ENCODE data around the gene CLMN.

Gene CLMN

DNA sequence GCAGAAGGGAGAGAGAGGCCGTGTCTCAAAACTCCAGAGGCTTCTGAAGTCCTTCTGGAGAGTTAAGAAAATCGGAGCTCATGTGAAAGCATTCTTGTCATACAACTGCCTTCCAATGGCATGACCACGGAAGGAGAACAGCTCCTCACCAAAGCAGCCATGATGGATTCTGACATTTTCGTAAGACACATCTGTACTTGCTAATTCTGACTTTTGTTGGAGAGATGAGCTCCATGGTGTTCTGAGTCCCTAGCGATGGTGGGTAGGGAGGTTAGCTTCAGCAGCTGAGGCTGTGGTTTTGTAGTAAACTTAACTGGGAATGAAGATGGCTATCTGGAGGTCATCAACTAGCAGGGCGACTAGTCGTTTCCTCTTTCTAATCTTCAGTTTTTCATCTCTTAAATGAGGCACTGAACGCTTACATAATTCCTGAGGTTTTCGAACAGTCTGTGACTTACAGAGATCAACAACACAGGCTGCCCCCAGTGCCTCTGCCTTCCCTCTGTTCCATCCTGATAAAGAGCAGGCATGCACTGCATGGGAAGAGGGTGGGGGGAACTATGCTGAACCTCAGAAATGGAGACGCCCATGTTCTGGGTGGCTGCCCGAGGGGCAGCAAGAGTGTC is 133.8 kb downstream of the CLMN start:
- Histone ChIP-seq H3K27me3 (no peaks in the 10 kb centered on the region), H3K27ac (no peak overlapping the region), H3K9me3 (no peaks in the 10 kb centered on the region), H3K4me1 (peaks cover 0 to 17% (median 5%) of the 10 kb centered on the region in 4 donors), H3K36me3 (peaks cover 0 to 12% (median 7%) of the 10 kb centered on the region in 3 donors), H3K4me3 (no peak overlapping the region)
- intact Hi-C loops (cut with DNase I; ENCODE audit: low total_unique reads) = no loop called here
- peak in 1 of 2 donors; percentile 25 for DNase-seq
- TF ChIP-seq, protein P1, sequence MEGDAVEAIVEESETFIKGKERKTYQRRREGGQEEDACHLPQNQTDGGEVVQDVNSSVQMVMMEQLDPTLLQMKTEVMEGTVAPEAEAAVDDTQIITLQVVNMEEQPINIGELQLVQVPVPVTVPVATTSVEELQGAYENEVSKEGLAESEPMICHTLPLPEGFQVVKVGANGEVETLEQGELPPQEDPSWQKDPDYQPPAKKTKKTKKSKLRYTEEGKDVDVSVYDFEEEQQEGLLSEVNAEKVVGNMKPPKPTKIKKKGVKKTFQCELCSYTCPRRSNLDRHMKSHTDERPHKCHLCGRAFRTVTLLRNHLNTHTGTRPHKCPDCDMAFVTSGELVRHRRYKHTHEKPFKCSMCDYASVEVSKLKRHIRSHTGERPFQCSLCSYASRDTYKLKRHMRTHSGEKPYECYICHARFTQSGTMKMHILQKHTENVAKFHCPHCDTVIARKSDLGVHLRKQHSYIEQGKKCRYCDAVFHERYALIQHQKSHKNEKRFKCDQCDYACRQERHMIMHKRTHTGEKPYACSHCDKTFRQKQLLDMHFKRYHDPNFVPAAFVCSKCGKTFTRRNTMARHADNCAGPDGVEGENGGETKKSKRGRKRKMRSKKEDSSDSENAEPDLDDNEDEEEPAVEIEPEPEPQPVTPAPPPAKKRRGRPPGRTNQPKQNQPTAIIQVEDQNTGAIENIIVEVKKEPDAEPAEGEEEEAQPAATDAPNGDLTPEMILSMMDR (IDR thresholded peaks at IDR 0.05) = no peak

DNA sequence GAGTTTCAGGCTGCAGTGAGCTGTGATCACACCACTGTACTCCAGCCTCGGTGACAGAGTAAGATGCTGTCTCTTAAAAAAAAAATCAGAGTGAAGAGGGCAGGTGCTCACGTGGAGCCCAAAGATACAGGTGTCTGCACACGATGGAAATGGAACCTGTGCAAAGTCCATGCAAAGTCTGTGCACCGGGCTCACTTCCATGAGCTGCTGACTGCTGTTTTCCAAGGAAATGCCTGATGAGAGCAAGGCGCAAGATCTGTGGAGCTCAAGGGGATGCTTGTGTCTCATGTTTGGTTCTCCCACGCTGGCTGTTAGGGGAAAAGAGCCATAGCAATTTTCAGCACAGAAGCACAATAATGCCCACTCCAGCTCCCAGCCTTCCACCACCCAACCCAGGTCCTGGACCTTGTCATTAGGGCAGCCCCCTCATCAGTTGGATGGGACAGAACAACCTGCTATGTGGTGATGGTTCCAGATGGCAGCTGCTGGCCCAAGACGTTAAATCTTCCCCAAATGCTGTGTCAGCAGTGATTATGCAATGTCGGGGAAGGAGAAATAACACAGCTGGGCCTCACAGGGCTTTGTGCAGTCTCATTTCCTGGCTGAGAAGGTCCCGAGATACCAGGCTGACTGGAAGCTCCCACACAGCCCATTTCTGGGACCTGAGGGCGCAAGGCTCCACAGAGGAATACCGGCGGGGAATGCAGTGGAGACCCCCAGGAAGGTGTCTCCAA is 134.5 kb downstream of the CLMN start:
- TF ChIP-seq, protein P1 (IDR thresholded peaks at IDR 0.05) = no peak
- DNase-seq = peak in 1 of 2 donors; percentile 45
- Histone ChIP-seq H3K9me3 (no peaks in the 10 kb centered on the region), H3K27ac (no peak overlapping the region), H3K27me3 (no peaks in the 10 kb centered on the region), H3K4me1 (peaks cover 0 to 17% (median 5%) of the 10 kb centered on the region in 4 donors), H3K36me3 (peaks cover 0 to 7% (median 6%) of the 10 kb centered on the region in 3 donors), H3K4me3 (no peak overlapping the region)
- intact Hi-C loops (cut with DNase I; ENCODE audit: low total_unique reads) = no loop called here

DNA sequence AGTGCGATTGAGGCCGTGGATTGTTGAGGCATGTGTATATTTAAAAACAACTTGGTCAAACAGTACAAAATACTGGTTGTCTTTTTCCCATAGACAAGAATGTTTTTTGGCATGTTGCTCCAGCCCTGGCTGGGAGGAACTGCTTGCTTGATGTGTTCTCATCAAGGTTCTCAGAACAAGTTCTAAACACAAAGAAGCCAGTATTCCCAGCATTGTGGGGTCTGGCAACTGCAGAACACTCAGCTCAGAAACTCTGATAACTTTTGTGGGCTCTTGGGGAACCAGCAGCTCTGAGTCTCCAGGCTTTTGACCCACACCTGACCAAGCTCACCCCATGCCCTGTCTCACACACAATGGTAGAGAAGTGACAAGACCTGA is 135.3 kb downstream of the CLMN start:
- Histone ChIP-seq H3K27ac (peak overlapping the region in 1 of 2 donors; percentile 33), H3K9me3 (no peaks in the 10 kb centered on the region), H3K4me1 (peaks cover 0 to 17% (median 5%) of the 10 kb centered on the region in 4 donors), H3K27me3 (no peaks in the 10 kb centered on the region), H3K36me3 (peaks cover 0 to 8% (median 4%) of the 10 kb centered on the region in 3 donors), H3K4me3 (no peak overlapping the region)
- TF ChIP-seq, protein P1 (IDR thresholded peaks at IDR 0.05) = no peak
- intact Hi-C loops (cut with DNase I; ENCODE audit: low total_unique reads) = no loop called here
- DNase-seq = no peak

DNA sequence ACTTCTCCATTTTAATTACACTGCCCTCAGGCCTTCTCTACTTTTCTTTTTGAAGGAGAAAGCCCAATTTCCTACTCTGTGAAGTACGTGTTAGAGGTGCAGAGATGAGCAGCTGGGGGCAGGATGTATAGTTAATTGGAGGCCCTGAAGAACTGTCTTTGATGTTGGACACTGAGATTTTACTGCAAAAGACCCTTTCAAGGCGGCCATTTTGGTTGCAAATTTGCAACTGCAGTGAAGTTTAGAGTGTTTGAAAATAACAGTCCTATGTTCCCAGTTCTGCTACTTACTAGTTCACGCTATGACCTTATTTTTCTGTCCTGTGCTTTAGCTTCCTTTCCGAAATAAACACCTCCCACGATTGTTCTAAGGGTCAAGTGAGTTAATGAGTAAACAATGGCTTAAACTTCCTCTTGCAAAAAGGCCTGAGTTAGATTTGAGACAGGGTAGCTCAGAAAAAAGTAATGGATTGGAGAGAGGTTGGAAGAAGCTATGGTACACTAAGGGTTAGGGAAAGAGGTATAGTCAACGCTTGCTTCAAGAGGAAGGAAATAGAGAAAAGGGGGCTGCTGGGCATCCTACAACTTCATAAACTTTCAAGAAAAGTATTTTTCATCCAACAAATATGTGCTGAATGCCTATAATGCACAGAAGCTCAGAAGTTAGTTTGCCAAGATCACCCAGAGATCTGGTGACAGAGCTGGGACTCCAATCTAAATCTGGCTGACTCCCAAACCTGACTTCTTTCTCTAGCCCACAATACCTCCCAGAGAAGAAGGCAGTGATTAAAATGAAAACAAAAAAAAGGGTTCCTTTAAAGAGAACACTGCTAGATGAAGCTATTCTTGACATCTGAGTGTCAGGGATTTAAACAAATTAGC is 135.9 kb downstream of the CLMN start:
- no peak overlapping the region for H3K4me3 ChIP-seq
- H3K4me1 ChIP-seq = peaks cover 0 to 17% (median 5%) of the 10 kb centered on the region in 4 donors
- H3K9me3 ChIP-seq = no peaks in the 10 kb centered on the region
- intact Hi-C loops (cut with DNase I; ENCODE audit: low total_unique reads) = no loop called here
- no peak for DNase-seq
- TF ChIP-seq, protein P1 (IDR thresholded peaks at IDR 0.05) = no peak
- peaks cover 0 to 10% (median 4%) of the 10 kb centered on the region in 3 donors for H3K36me3 ChIP-seq
- peak overlapping the region in 1 of 2 donors; percentile 33 for H3K27ac ChIP-seq
- no peaks in the 10 kb centered on the region for H3K27me3 ChIP-seq

DNA sequence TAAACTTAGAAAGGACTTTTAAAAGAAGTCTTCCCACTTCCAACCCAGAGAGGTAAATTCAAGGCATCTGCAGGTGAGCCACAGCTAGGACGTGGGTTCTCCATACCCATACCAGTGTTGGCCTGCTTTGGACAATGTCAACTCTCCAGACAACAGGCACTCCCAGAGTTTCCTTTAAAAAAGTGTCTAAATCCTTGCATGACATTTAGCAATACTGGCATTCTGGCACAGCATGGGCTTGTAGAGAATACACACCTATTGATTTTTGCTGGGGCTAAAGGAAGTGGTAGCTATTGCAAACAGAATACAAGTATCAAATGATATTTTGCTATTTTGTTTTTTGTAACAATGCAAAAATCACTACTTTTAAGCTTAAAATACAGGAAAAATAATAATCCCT is 136.6 kb downstream of the CLMN start:
- Histone ChIP-seq H3K27me3 (no peaks in the 10 kb centered on the region), H3K27ac (no peak overlapping the region), H3K9me3 (no peaks in the 10 kb centered on the region), H3K36me3 (peaks cover 0 to 10% (median 4%) of the 10 kb centered on the region in 3 donors), H3K4me3 (no peak overlapping the region), H3K4me1 (peaks cover 0 to 17% (median 5%) of the 10 kb centered on the region in 4 donors)
- intact Hi-C loops (cut with DNase I; ENCODE audit: low total_unique reads) = no loop called here
- DNase-seq = no peak
- TF ChIP-seq, protein P1 (IDR thresholded peaks at IDR 0.05) = no peak

Data from tibial artery (tissue), 4 donors.